Central memory CD8-positive, alpha-beta T cell (primary cell): ENCODE measurements around the gene HPCAL1.
"Not testable (repeated sequence)": the region's sequence is repeated elsewhere in the genome, so short reads cannot be mapped to it uniquely, and the experiment has no call there.

Experiments
- ATAC-seq: fragments of 150-1000 bp; cut with Tn5 transposase; replicated peaks from 2 replicates; pipeline ENCODE4 v1.10.0; 2022; ENCODE audit warnings: mild to moderate bottlenecking, moderate FRiP score, moderate number of reproducible peaks; ENCODE audit not compliant: poor library complexity, severe bottlenecking; ENCODE audit errors: extremely low read depth
- DNase-seq, 2 donors: peaks; one replicate each; pipeline ENCODE4 v3.0.0; 2021; ENCODE audit warnings: low spot score in 2 of 2
- H3K27ac Mint-ChIP-seq: one replicate; pipeline ENCODE4 v1.8.0; 2022; ENCODE audit warnings: low read depth, mild to moderate bottlenecking, moderate library complexity, mixed read lengths
- H3K27me3 Mint-ChIP-seq: one replicate; pipeline ENCODE4 v1.8.0; 2022; ENCODE audit warnings: mixed read lengths
- H3K36me3 Mint-ChIP-seq: one replicate; pipeline ENCODE4 v1.8.0; 2022; ENCODE audit warnings: mild to moderate bottlenecking, moderate library complexity, mixed read lengths; ENCODE audit not compliant: insufficient read depth
- H3K4me1 Mint-ChIP-seq: one replicate; pipeline ENCODE4 v1.8.0; 2022; ENCODE audit warnings: mixed read lengths
- H3K4me3 Mint-ChIP-seq: one replicate; pipeline ENCODE4 v1.8.0; 2022; ENCODE audit warnings: mild to moderate bottlenecking, moderate library complexity, mixed read lengths
- H3K9me3 Mint-ChIP-seq: one replicate; pipeline ENCODE4 v1.8.0; 2022; ENCODE audit warnings: mixed read lengths

Gene HPCAL1

DNA sequence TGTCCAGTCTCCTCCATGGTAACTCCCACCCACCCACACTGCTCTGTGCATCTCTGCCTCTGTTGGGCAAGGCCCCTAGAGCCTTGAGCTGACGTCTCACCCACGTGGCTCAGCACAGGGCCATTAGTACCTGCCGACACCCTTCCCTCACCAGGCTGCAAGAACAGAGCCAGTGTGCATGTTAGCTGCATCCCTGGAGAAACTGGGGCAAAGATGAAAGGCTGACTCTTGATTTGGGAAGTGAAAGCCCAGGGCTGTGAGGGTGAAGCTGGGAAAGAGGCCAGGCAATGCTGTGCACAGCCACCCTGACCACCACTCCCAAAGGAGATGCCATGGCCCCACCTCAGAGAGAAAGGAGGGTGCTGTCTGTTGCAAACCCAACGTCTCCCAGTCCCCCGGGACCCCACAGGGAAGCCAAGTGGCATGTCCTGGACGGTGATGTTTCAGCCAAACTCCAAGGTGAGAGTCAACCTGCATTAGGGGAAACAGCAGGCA, 20.0 kb upstream of the HPCAL1 start:
- Mint-ChIP-seq H3K27ac (no peak overlapping the region), H3K4me1 (peaks cover 14% of the 10 kb centered on the region), H3K27me3 (peaks cover under 1% of the 10 kb centered on the region), H3K36me3 (peaks cover 2% of the 10 kb centered on the region), H3K9me3 (no peaks in the 10 kb centered on the region), H3K4me3 (no peak overlapping the region)
- DNase-seq, result no peak
- ATAC-seq, result no peak

DNA sequence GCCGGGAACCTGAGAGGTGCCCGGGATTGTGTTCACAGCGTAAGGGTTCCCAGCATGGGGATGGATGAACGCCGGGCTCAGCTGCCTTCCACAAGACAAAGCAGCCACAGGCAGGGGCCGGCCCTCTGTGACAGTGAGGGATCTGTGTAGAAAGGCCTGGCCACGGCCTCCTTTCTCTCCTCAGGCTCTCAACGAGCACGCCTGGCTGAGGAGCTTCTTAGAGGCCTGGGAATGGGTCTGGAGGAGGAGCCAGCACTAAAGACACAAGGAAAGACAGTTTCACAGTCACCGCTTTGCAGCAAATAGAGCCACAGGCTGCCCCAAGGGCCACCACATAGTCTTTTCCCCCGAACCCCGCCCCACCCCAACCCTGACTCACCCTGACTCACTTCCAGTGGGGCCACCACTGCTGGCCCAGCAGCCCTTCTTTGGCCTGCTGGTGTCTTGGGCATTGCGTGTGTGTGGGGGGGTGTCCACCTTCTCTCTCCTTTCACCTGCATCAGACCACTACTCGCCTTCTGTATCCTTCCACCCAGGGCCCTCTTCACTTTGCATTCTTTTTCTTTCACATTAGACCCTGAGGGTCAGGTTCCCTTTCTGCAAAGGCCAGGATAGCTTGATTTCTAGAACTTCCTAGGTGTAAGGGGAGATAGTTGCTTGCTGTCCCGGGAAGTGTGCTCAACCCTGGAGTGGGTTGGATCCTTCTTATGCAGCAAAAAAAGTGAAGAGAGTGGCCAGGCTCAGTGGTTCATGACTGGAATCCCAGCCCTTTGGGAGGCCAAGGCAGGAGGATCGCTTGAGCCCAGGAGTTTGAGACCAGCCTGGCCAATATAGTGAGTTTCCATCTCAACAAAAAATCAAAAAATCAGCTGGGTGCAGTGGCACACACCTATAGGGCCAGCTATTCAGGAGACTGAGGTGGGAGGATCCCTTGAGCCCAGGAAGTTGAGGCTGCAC, 19.3 kb upstream of the HPCAL1 start:
- no peak overlapping the region for H3K4me3 Mint-ChIP-seq
- no peak for DNase-seq
- no peak overlapping the region for H3K27ac Mint-ChIP-seq
- H3K27me3 Mint-ChIP-seq, result no peaks in the 10 kb centered on the region
- peaks cover 8% of the 10 kb centered on the region for H3K4me1 Mint-ChIP-seq
- H3K36me3 Mint-ChIP-seq, result peaks cover 2% of the 10 kb centered on the region
- H3K9me3 Mint-ChIP-seq, result no peaks in the 10 kb centered on the region
- ATAC-seq, result no peak

DNA sequence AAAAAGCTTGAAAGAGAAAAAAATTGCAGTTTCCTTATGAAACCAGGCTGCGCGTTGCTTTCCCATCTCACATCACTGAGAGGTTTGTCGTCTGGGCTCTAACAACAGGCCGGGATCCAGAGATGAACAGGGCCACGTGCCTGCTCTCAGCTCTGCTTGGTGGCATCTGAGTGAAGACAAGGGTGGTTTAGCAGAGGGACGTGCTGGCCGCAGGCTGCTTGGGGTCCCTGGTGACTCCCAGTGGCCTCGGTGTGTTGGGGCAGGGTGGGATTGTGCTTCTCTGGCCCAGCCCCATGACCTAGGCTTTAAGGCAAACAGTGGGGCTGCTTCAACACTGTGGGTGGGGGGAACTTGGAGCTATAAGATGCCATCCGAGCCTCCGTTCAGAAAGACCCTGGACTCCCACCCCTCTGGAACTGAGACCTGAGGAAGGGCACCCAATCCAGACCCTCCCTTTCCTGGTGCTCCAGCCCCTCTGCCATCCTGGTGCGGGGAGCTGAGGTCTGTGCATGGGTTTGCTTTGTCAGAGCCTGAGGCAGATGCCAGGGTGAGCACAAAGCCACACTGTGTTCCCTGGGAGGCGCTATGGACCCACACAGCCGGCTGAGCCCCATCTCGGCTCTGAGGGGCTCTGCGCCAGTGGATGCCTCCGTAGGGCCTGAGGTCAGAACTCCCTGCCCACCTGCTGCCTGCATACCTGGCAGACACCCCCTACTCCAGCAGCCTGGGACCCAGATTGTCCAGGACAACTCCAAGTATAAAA, 18.4 kb upstream of the HPCAL1 start:
- H3K9me3 Mint-ChIP-seq, result no peaks in the 10 kb centered on the region
- H3K36me3 Mint-ChIP-seq, result no peaks in the 10 kb centered on the region
- no peak overlapping the region for H3K27ac Mint-ChIP-seq
- ATAC-seq (no peak), DNase-seq (no peak)
- no peak overlapping the region for H3K4me3 Mint-ChIP-seq
- no peaks in the 10 kb centered on the region for H3K4me1 Mint-ChIP-seq
- H3K27me3 Mint-ChIP-seq, result no peaks in the 10 kb centered on the region

DNA sequence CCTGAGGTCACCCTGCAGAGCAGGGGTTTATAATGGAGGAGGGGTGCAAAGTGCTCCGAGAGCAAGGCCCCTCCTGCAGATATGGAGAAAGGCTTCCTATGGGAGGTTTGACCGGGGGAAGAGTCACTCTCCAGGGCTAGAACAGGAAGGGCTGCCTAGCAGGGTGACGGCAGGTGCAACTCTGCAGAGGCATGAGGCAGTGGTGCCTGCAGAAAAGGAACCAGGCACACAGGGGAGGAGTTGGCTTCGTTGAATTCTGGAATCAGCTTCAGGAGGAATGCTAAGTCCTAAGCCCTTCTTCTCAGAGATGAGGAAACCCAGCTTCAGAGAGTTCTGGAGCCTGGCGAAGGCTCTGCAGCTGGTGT, 17.5 kb upstream of the HPCAL1 start:
- Mint-ChIP-seq H3K4me3 (no peak overlapping the region), H3K4me1 (no peaks in the 10 kb centered on the region), H3K27ac (no peak overlapping the region), H3K36me3 (no peaks in the 10 kb centered on the region), H3K27me3 (no peaks in the 10 kb centered on the region), H3K9me3 (no peaks in the 10 kb centered on the region)
- ATAC-seq, result no peak
- no peak for DNase-seq

DNA sequence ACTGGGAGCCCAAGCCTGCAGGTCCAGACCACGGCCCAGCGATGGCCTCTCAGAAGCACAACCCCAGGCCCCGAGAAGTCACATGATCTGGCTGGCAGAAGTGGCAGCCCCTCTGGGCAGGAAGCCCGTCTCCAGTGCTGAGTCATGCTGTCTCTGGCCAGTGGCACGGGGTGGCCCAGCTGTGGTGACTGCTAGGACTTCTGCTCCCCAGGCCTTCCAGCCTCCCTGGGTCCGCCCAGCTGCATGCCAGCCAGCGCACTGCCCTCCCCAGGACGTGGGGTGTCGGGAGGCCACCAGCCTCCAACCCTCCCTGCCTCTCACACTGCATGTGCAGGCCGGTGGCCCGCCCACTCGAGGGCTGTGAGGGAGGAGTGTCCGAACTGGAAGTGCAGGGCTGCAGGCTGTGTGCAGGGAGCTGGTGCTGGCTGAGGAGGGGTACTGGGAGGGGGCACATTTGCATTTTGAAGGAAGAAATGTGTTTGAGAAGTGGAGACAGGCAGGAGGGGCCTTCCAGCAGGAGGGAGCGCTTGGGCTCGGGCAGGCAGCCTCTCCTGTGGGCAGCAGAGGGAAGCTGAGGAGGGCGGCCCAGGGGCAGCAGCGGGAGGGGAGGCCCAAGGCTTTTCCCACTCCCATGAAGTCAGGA, 17.0 kb upstream of the HPCAL1 start:
- Mint-ChIP-seq H3K36me3 (no peaks in the 10 kb centered on the region), H3K4me3 (no peak overlapping the region), H3K27ac (no peak overlapping the region), H3K27me3 (no peaks in the 10 kb centered on the region), H3K9me3 (no peaks in the 10 kb centered on the region), H3K4me1 (no peaks in the 10 kb centered on the region)
- no peak for DNase-seq
- ATAC-seq, result no peak

DNA sequence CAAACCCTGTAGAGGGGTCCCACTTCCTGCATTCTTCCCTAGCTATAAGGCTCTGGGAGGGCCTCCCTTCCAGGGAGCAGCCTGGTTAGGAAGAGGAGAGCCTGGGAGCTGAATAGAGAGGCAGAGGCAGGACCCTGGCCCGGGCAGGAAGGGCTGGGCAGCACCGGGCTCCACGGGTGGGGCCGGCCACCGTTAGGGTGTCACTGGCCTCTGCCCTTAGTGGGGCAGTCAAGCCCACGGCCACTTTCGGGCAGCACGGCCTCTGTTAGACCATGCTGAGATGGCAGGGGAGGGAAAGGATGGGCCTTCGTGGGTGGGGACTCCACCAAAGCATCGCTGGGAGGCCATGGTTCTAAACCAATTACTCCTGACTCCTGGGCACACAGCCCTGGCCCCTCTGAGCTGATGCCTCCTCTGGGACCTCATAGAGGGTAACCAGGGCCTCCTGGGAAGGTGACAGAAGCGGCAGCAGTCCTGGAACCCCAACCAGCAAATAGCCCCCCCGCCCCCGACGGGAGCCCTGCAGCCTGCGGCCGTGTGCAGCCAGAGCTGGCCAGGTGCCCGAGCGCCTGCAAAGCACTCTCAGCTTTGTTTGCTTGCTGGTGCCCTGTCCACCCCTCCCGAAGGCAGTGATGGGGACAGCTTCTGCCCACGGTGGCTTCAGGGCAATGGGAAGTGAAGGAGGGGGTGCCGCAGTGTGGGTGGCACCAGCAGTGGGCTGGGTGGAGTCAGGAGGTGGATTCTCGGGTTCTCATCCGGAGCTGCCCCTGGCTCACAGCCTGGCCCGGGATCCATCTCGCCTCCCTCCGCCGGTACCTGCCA, 16.3 kb upstream of the HPCAL1 start:
- no peak for ATAC-seq
- no peaks in the 10 kb centered on the region for H3K27me3 Mint-ChIP-seq
- H3K9me3 Mint-ChIP-seq, result no peaks in the 10 kb centered on the region
- H3K4me1 Mint-ChIP-seq, result no peaks in the 10 kb centered on the region
- no peak overlapping the region for H3K4me3 Mint-ChIP-seq
- H3K27ac Mint-ChIP-seq, result no peak overlapping the region
- no peak for DNase-seq
- H3K36me3 Mint-ChIP-seq, result no peaks in the 10 kb centered on the region

DNA sequence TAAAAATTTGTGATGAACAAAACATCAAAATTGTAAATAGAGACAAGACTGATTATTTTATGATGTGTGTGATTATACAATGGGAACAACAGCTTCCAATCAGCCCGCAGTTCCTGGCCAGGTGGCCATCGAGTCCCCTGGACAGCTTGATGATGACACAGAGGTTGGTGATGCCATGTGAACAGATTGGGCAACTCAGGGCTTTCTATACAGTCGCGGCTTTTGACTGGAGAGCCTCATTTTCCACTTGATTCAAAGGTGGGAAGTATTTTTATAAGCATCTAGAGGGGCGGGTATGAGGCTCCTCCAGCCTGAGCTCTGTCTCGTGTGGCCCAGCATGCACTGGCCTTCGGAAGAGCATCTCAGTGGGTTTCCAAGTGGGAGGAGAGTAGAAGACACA, 14.9 kb upstream of the HPCAL1 start:
- ATAC-seq (no peak), DNase-seq (no peak)
- Mint-ChIP-seq H3K4me1 (no peaks in the 10 kb centered on the region), H3K9me3 (no peaks in the 10 kb centered on the region), H3K36me3 (no peaks in the 10 kb centered on the region), H3K4me3 (no peak overlapping the region), H3K27me3 (no peaks in the 10 kb centered on the region), H3K27ac (no peak overlapping the region)

DNA sequence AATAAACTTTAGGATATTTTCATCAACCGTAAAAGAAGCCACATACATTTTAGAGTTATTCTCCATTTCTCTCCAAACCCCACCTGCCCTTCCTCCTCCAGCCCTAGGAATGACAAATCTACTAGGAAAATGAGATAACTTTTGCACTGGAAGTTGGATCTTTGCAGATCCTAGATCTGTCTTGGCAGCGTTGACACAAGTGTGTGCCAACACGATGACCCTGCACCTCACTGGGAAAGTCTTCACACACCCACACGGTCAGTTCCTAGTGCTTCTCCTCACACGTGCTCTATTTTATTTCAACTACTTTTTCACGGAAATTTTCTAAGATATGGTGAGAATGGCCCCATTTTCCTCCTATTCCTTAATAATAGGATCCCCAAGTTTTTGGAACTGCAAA, 14.1 kb upstream of the HPCAL1 start:
- H3K4me1 Mint-ChIP-seq, result no peaks in the 10 kb centered on the region
- H3K36me3 Mint-ChIP-seq, result no peaks in the 10 kb centered on the region
- H3K27ac Mint-ChIP-seq, result no peak overlapping the region
- H3K27me3 Mint-ChIP-seq, result no peaks in the 10 kb centered on the region
- H3K4me3 Mint-ChIP-seq, result no peak overlapping the region
- ATAC-seq (no peak), DNase-seq (no peak)
- H3K9me3 Mint-ChIP-seq, result no peaks in the 10 kb centered on the region

DNA sequence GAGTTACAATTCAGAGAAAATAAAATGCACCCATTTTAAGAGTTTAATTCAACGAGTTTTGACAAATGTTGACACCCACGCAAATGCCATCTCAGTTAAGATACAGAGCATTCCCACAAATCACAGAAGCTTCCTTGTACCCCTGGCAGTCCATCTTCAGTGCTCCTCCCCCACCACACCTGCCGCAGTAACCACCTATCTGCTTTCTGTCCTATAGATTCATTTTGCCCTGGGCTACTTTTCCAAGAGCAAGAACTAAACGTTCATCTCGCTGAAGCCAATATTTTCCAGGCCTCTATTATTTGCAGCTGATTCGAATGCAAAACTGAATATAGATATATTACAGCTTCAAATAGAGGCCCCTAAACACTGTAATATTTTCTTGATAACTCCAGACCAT, 13.4 kb upstream of the HPCAL1 start:
- Mint-ChIP-seq H3K4me3 (no peak overlapping the region), H3K9me3 (no peaks in the 10 kb centered on the region), H3K27me3 (no peaks in the 10 kb centered on the region), H3K4me1 (no peaks in the 10 kb centered on the region), H3K27ac (no peak overlapping the region), H3K36me3 (no peaks in the 10 kb centered on the region)
- no peak for DNase-seq
- ATAC-seq, result no peak

DNA sequence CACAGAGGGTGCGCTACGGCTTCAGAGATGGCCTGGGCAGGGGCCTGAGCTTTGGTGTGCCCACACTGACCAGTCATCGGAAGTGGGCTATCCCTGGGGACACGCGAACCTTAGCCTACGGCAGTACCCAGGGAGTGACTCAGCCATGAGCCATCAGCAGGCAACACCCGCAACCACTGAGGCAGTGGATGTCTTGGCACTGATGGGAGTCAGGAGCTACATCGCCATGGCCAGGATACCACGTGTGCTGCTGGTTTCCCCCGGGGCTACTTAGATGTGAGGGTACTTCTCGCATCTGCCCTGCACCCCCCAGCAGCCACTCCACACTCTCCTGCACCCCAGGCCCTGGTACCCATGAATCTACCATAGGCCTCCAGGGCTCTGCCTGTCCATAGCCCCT, 12.8 kb upstream of the HPCAL1 start:
- Mint-ChIP-seq H3K36me3 (no peaks in the 10 kb centered on the region), H3K27ac (no peak overlapping the region), H3K4me3 (no peak overlapping the region), H3K4me1 (no peaks in the 10 kb centered on the region), H3K9me3 (no peaks in the 10 kb centered on the region), H3K27me3 (no peaks in the 10 kb centered on the region)
- DNase-seq (no peak), ATAC-seq (no peak)

DNA sequence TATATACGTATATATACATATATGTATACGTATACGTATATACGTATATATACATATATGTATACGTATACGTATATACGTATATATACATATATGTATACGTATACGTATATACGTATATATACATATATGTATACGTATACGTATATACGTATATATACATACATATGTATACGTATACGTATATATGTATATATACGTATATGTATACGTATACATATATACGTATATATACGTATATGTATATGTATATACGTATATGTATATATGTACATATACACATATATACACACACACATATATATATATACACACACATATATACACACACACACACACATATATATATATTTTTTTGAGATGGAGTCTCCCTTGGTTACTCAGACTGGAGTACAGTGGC, 11.3 kb upstream of the HPCAL1 start:
- H3K4me3 Mint-ChIP-seq, H3K9me3 Mint-ChIP-seq, H3K27me3 Mint-ChIP-seq, H3K36me3 Mint-ChIP-seq, ATAC-seq, H3K27ac Mint-ChIP-seq, DNase-seq, H3K4me1 Mint-ChIP-seq: not testable (repeated sequence)

DNA sequence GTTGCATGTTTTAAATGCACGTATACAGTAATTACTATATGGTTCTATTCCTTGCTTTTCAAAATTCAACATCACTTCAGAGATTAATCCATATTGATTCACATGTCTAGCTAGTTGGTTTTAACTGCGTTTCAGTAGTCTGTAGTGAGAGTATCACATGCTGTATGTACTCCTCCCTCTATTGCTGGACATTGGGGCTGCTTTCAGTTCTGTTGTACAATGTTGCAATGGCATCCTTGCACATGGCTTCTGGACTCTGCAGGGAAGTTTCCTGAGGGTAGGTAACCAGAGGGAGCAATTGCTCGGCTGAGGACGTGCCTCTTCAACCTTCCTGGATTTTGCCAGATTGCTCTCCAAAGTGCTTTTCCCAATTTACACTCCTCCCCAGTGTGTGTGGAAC, 10.7 kb upstream of the HPCAL1 start:
- DNase-seq, result no peak
- Mint-ChIP-seq H3K36me3 (no peaks in the 10 kb centered on the region), H3K27me3 (no peaks in the 10 kb centered on the region), H3K27ac (no peak overlapping the region), H3K4me3 (no peak overlapping the region), H3K4me1 (peaks cover 1% of the 10 kb centered on the region), H3K9me3 (no peaks in the 10 kb centered on the region)
- ATAC-seq, result no peak
